Mucosa of stomach (tissue), 1 donor: ENCODE data around the gene RABGAP1L.
"Not testable (repeated sequence)": the region's sequence is repeated elsewhere in the genome, so short reads cannot be mapped to it uniquely, and the experiment has no call there.

Experiments used
- H3K27me3 ChIP-seq: one replicate; pipeline ENCODE4 v1.7.0; 2013; ENCODE audit warnings: mild to moderate bottlenecking, low read length; ENCODE audit not compliant: control insufficient read depth, insufficient read depth
- H3K36me3 ChIP-seq: one replicate; pipeline ENCODE4 v1.7.0; 2013; ENCODE audit warnings: low read length; ENCODE audit not compliant: control insufficient read depth, insufficient read depth
- H3K4me1 ChIP-seq: one replicate; pipeline ENCODE4 v1.7.0; 2013; ENCODE audit warnings: mild to moderate bottlenecking, low read length; ENCODE audit not compliant: control insufficient read depth, insufficient read depth
- H3K4me3 ChIP-seq: one replicate; pipeline ENCODE4 v1.7.0; 2013; ENCODE audit warnings: low read length
- H3K9ac ChIP-seq: one replicate; pipeline ENCODE4 v1.7.0; 2013; ENCODE audit warnings: mild to moderate bottlenecking, low read length, moderate library complexity
- H3K9me3 ChIP-seq: one replicate; pipeline ENCODE4 v1.7.0; 2013; ENCODE audit warnings: mild to moderate bottlenecking, low read length, moderate library complexity; ENCODE audit not compliant: control insufficient read depth
- donor health status: Pancreatic carcinoma.

The RABGAP1L gene

DNA sequence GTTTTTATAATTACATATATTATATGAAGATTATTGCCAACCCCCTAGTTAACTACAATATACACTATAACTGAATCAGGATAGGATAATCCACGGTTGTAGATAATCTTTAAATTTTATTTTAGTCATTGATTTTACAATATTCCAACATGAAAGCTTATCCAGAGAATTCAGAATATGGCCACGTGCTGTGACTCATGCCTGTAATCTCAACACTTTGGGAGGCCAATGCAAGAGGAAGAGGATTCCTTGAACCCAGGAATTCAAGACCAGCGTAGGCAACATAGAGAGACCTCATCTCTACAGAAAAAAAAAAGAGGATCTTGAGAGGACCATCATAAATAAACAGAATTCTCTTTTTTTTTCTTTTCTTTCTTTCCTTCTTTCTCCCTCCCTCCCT is 720.9 kb downstream of the RABGAP1L start:
- Histone ChIP-seq H3K4me3 (no peak overlapping the region), H3K9ac (no peak overlapping the region), H3K9me3 (no peaks in the 10 kb centered on the region), H3K27me3 (no peaks in the 10 kb centered on the region), H3K4me1 (peaks cover 11% of the 10 kb centered on the region), H3K36me3 (no peaks in the 10 kb centered on the region)

DNA sequence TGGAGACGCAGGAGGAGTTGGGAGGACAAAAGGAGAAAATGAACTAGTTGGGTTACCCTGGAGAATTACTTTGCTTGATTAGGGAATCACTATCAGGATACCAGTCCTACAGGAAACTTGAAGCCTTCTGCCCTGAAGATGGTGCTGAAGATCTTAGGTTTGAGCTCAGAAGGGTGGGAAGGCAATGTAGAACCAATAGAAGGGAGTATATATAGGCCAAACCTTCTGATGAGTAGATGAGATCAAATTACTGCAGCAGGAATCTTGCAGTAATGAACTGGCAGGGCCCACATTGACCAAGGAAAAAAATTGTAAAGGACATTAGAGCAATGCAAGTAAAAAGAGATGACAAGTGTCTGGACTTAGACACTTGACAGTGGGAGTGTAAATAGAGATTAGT is 724.1 kb downstream of the RABGAP1L start:
- Histone ChIP-seq H3K36me3 (no peaks in the 10 kb centered on the region), H3K4me1 (peaks cover 11% of the 10 kb centered on the region), H3K4me3 (no peak overlapping the region), H3K9ac (no peak overlapping the region), H3K9me3 (no peaks in the 10 kb centered on the region), H3K27me3 (no peaks in the 10 kb centered on the region)

DNA sequence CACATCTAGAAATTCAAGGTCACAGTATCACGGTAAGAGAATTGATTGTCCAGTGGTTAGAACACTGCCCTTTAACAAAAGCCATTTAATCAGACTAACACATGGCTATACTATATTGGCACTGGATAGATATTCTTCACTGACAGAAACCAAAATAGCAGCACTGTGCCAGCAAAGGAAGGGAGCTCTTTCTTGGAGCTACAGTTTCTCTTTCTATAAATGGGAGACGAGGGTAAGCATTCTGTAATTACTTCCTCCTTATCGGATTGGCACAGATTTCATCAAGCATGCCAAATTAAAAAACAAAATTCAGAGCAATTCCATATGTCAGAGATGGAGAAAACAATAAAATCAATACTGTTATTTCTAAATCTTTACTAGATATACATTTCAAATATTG is 724.7 kb downstream of the RABGAP1L start:
- no peak overlapping the region for H3K9ac ChIP-seq
- H3K4me1 ChIP-seq, result peaks cover 11% of the 10 kb centered on the region
- H3K4me3 ChIP-seq, result no peak overlapping the region
- no peaks in the 10 kb centered on the region for H3K9me3 ChIP-seq
- no peaks in the 10 kb centered on the region for H3K36me3 ChIP-seq
- H3K27me3 ChIP-seq, result no peaks in the 10 kb centered on the region

DNA sequence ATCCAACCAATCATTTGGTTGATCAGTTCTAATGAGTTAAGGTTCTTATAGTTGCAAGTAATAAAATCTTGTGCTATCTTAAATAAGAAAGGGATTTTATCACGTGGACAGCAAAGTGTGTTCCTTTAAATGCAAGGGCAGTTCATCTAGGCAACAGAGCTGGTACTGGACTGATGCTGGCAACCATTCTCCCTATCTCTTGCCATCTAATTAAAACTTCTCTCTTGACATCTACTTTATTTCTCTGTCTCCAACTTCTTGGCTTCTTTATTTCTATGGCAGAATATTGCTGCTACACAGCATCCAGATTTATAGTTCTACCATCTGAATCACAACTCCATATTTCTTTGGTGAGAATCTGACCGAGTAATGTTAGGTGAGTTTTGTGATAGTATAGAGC is 725.2 kb downstream of the RABGAP1L start:
- Histone ChIP-seq H3K4me1 (peaks cover 11% of the 10 kb centered on the region), H3K9me3 (no peaks in the 10 kb centered on the region), H3K4me3 (no peak overlapping the region), H3K9ac (no peak overlapping the region), H3K36me3 (no peaks in the 10 kb centered on the region), H3K27me3 (no peaks in the 10 kb centered on the region)

DNA sequence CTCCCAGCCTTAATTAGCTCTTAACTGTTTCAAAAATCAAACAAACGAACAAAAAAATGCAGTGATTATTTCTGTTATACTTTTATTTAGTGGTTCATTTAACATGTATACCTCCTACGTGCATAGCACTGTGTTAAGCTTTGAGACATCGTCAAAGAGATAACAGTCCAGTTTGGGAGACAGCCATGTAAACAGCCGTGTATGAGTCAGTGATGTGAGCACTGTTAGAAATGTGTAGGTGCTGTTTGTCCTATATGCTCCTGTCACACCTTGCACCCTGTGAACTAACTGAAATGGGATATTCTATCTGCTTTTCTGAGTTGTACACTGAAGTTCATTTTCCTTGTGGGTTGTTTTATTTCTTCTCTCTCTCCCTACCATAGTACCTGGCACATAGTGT is 730.7 kb downstream of the RABGAP1L start:
- Histone ChIP-seq H3K4me1 (peaks cover 17% of the 10 kb centered on the region), H3K4me3 (no peak overlapping the region), H3K36me3 (no peaks in the 10 kb centered on the region), H3K9me3 (no peaks in the 10 kb centered on the region), H3K27me3 (no peaks in the 10 kb centered on the region), H3K9ac (no peak overlapping the region)

DNA sequence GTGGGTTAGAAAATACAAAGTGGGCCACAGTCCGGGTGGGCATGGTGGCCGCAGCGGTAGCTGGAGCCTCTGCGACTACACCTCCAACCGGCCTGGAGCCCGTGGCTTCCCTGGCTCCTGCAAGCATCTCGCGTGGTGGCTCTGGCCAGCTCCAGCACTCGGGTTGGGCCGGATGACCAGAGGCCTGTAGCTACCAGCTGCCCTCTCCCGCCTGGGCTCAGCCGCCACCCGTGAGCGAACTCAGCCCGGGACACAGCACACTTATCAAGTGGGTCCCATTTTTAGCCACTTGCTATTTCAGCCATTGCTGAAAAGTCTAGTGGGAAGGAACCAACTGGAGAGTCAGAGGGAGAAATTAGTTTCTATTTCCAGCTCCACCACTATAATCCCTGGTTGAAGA is 732.7 kb downstream of the RABGAP1L start:
- Histone ChIP-seq H3K9ac (no peak overlapping the region), H3K36me3 (no peaks in the 10 kb centered on the region), H3K27me3 (no peaks in the 10 kb centered on the region), H3K4me1 (peaks cover 17% of the 10 kb centered on the region), H3K4me3 (no peak overlapping the region), H3K9me3 (no peaks in the 10 kb centered on the region)

DNA sequence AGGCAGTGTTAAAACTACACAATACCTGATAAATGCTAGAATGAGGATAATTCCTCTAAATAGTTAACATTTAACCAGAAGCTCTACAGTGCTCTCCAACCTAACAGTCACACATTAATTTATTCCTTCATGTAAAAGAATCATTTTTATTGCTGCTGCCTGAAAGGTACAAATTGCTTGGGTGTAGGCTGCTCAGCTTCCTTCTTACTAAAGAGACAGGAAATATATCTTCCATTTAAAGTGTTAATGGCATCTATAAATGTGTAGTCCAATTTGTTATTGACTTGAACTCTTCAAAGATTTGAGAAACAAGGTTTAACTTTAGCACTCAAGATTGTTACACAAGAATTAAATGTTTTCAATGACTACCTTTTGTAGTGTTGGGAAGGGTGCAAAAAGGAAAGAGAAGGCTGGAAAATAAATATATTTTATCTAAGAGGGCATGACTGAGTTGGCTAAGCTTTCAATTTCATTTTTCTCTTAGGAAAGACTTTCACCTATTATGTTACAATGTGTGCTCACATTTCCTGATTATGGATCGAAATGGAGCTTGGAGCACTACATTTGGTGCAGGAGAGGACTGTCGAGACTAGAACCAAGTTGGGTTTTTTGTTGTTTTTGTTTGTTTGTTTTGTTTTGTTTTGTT is 734.9 kb downstream of the RABGAP1L start:
- peaks cover 27% of the 10 kb centered on the region for H3K4me1 ChIP-seq
- no peak overlapping the region for H3K9ac ChIP-seq
- H3K27me3 ChIP-seq, result no peaks in the 10 kb centered on the region
- H3K36me3 ChIP-seq, result no peaks in the 10 kb centered on the region
- H3K9me3 ChIP-seq, result no peaks in the 10 kb centered on the region
- no peak overlapping the region for H3K4me3 ChIP-seq

DNA sequence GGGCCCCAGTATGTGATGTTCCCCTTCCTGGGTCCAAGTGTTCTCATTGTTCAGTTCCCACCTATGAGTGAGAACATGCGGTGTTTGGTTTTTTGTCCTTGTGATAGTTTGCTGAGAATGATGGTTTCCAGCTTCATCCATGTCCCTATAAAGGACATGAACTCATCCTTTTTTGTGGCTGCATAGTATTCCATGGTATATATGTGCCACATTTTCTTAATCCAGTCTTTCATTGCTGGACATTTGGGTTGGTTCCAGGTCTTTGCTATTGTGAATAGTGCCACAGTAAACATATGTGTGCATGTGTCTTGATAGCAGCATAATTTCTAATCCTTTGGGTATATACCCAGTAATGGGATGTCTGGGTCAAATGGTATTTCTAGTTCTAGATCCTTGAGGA is 736.3 kb downstream of the RABGAP1L start:
- not testable (repeated sequence) for H3K9me3 ChIP-seq, H3K4me3 ChIP-seq, H3K9ac ChIP-seq, H3K27me3 ChIP-seq, H3K36me3 ChIP-seq
- H3K4me1 ChIP-seq, result peaks cover 17% of the 10 kb centered on the region

DNA sequence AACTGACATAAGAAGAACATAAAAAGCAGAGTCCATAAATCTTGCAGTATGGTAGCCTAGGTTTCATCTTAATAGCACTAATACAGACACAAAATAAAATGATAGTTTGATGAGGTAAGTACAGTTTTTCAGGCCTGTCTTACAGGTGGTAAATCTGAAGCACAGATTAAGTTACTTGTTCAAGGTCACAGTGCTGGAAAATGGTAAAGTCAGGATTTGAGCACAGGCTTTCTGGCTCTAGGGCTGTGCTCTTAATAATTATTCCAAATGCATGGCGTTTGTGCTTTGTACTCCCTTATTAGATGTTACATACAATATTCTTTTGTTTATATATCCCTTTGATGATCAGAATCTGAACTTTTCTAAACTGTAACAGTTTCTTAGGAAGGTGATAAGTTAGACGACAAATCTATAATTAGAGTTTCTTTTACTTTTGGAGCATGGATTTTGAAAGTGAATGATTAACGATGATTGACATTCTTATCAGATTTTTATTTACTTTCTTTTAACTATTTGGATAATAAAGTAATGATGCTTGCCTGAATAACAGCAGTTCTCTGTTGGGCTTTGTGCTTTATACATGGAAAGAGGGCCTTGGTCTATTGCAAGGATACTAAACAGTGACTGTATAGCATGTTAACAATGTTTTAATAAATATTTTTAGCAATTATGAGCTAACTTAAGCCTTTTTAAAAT is 738.9 kb downstream of the RABGAP1L start:
- Histone ChIP-seq H3K9ac (no peak overlapping the region), H3K36me3 (no peaks in the 10 kb centered on the region), H3K4me3 (no peak overlapping the region), H3K9me3 (no peaks in the 10 kb centered on the region), H3K4me1 (peaks cover 26% of the 10 kb centered on the region), H3K27me3 (no peaks in the 10 kb centered on the region)

DNA sequence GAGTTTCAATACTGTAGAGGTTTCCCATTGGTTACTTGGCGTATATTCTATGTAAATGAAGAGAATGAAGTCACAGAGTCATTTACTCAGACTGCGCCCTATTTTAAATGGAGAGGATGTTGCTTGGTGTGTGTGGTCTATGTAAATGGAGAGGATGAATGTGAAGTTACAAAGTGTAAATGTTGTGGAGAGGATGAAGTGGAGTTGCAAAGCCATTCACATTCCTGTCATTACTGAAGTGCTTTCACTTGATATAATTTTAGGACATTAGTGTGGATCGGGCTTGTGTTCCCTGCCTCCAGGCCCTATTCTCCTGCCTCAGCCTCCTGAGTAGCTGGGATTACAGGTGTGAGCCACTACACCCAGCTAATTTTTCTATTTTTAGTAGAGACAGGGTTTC is 741.0 kb downstream of the RABGAP1L start:
- Histone ChIP-seq H3K27me3 (no peaks in the 10 kb centered on the region), H3K4me3 (no peak overlapping the region), H3K4me1 (peaks cover 19% of the 10 kb centered on the region), H3K9me3 (no peaks in the 10 kb centered on the region), H3K36me3 (no peaks in the 10 kb centered on the region), H3K9ac (no peak overlapping the region)

DNA sequence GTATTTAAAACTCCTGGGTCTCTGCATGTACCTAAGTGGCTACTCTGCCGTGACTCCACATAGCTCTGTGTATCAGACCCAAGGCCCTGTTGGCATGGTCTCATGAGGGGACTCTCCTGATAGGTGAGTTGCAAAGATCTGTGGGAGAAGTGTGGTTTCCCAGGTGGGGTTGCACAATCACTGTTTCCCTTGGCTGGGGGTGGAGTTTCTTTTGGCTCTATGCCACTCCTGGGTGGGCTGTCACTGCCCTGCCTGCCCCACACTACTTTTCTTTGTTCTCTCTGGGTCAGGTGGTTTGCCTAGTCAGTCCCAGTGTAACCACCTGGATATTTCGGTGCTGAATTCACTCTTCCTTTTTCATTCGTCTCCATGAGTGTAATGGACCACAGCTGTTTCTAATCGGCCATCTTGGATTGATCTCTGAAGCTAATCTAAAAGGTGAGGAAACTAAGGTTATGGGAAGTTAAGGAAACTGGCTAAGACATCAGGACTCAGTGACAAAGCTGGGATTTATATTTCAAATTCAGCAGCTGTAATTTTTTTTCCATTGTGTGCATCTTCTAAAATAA is 743.3 kb downstream of the RABGAP1L start:
- Histone ChIP-seq H3K9me3 (no peaks in the 10 kb centered on the region), H3K4me3 (no peak overlapping the region), H3K4me1 (peaks cover 19% of the 10 kb centered on the region), H3K36me3 (no peaks in the 10 kb centered on the region), H3K9ac (no peak overlapping the region), H3K27me3 (no peaks in the 10 kb centered on the region)

DNA sequence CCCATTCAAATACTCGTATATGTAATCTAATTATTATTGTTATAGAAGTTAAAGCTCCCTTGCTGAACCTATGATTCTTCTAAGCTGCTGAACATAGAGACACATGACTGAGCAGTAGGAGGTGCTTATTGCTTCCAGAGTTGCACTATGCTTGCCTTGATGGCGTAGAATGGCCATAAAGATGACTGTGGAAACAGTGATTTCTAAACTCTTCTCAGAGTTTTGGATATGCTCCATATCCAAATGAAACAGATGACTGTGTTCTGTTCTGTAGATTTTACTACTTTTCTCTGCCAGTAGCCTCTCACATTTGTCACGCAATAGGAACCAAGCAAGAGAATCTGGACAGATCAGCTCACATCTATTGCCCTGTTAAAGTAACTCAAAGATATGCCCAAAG is 752.3 kb downstream of the RABGAP1L start:
- Histone ChIP-seq H3K27me3 (no peaks in the 10 kb centered on the region), H3K4me3 (no peak overlapping the region), H3K36me3 (no peaks in the 10 kb centered on the region), H3K9me3 (no peaks in the 10 kb centered on the region), H3K9ac (no peak overlapping the region), H3K4me1 (peaks cover 5% of the 10 kb centered on the region)
